ENCODE results near the gene EDARADD. TPM values are rescaled to one million over a fixed set of nuclear protein-coding genes. Genes with fewer than 3 reads are reported as not detected.

Gene EDARADD
- total and polyA plus RNA-seq, 12 donors = 0.14 to 2.5 (median 0.84) TPM

- WGBS, 2 donors = 84 to 91% methylated on average over 4 of the region's 4 CpGs
- H3K4me1 ChIP-seq = peaks cover 0 to 28% (median 5%) of the 10 kb centered on the region in 9 donors
- no peaks in the 10 kb centered on the region for H3K9me3 ChIP-seq
- TF ChIP-seq CTCF (IDR thresholded peaks at IDR 0.05) = no peak
- H3K36me3 ChIP-seq = no peaks in the 10 kb centered on the region
- no peak overlapping the region for H3K4me3 ChIP-seq
- no peak overlapping the region for H3K27ac ChIP-seq
- peaks cover 0 to 44% (median 25%) of the 10 kb centered on the region in 7 donors for H3K27me3 ChIP-seq
- DNase-seq (no peak), ATAC-seq (no peak)
- intact Hi-C loops (cut with DNase I) = no loop called here
These were observed 3.2 kb downstream of the EDARADD start for GRCh38 chr1:236397173-236397759.

DNA sequence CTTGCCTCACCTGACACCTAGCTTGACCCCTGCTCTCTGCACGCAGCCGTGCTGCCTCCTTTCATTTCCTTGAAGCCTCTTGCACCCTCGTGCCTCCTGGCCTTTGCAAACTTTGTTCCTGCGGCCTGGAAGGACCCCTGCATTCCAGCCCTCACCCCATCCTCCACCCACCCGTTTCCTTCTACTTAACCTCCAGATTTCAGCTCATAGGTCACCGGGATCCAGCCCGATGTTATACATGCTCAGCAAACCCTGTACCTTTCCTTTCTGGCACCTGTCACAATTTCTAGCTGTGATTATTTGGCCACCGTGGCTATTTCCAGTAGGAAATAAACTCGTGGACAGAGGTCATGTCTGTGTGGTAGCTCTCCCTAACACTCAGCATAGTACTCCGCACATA lies 4.5 kb downstream of the EDARADD start:
- Histone ChIP-seq H3K36me3 (no peaks in the 10 kb centered on the region), H3K27ac (no peak overlapping the region), H3K4me1 (peaks cover 0 to 28% (median 5%) of the 10 kb centered on the region in 9 donors), H3K27me3 (peaks cover 0 to 32% (median 25%) of the 10 kb centered on the region in 7 donors), H3K4me3 (no peak overlapping the region), H3K9me3 (no peaks in the 10 kb centered on the region)
- no peak for TF ChIP-seq CTCF (IDR thresholded peaks at IDR 0.05)
- 80 to 86% methylated on average over 10 of the region's 10 CpGs for WGBS, 2 donors
- no peak for DNase-seq
- no peak for ATAC-seq
- intact Hi-C loops (cut with DNase I) = no loop called here

DNA sequence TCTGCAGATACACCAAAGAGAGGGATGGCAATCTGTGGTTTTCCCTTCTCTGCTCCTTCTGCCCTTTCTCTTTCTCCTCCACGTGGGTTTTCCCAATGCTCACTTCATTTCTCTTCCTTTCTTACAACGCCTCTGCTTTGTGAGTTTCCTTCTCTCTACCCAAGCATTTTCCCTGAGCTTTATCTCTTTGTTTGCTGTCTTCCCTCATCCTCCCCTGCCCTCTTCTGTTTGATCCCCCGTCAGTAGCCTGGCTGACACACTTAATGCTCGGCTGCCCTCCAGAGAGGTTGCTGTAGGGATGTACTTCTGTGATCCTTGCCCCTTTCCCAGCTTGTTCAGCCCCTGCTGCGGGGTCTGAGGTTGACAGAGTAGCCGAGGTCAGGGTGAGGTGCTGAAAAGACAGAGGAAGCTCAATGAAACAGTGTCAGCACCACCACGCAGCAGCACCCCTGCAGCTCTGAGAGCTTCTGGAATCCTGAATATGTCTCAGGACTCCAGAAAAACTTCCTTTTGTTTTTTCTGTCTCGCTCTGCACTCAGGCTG lies 6.0 kb downstream of the EDARADD start:
- H3K27ac ChIP-seq = no peak overlapping the region
- H3K4me1 ChIP-seq = peaks cover 0 to 12% (median 4%) of the 10 kb centered on the region in 9 donors
- TF ChIP-seq CTCF (IDR thresholded peaks at IDR 0.05) = no peak
- H3K36me3 ChIP-seq = no peaks in the 10 kb centered on the region
- peaks cover 0 to 28% (median 15%) of the 10 kb centered on the region in 7 donors for H3K27me3 ChIP-seq
- intact Hi-C loops (cut with DNase I) = no loop called here
- no peak overlapping the region for H3K4me3 ChIP-seq
- no peaks in the 10 kb centered on the region for H3K9me3 ChIP-seq
- no peak for DNase-seq
- WGBS, 2 donors = 49 to 53% methylated on average over 8 of the region's 8 CpGs
- ATAC-seq = no peak

GRCh38 chr1:236401698-236402097 lies 7.6 kb downstream of the EDARADD start:
- WGBS, 2 donors = 94 to 95% methylated on average over 7 of the region's 7 CpGs
- no peaks in the 10 kb centered on the region for H3K9me3 ChIP-seq

More at GRCh38 chr1:236401698-236402097, 7.6 kb downstream of the EDARADD start:
- Histone ChIP-seq H3K27me3 (peaks cover 0 to 13% (median 0%) of the 10 kb centered on the region in 7 donors), H3K4me3 (no peak overlapping the region), H3K27ac (no peak overlapping the region), H3K36me3 (no peaks in the 10 kb centered on the region), H3K4me1 (no peaks in the 10 kb centered on the region)
- DNase-seq = no peak
- TF ChIP-seq CTCF (IDR thresholded peaks at IDR 0.05) = no peak
- ATAC-seq = no peak
- intact Hi-C loops (cut with DNase I) = no loop called here

All from heart right ventricle (tissue), 16 donors.